ENCODE data around the gene MED12.

MED12 gene

GRCh38 chrX:71105628-71106027 is 12.8 kb upstream of the MED12 start:
- peak overlapping the region in 2 of 21 experiments; percentile 39 to 51 for H3K27ac ChIP-seq

GRCh38 chrX:71106427-71106826 is 12.0 kb upstream of the MED12 start, which contains the start of gene CXorf65:
Gene CXorf65 (minus strand): TSS chrX:71106740. CDS start chrX:71106556, 184 bp downstream.
- H3K27ac ChIP-seq = peak within 1 kb of the TSS in 3 of 21 experiments; percentile 27 to 93 (median 51)
- H3K4me3 ChIP-seq = no peak within 1 kb of the TSS

More at GRCh38 chrX:71105628-71106027, 12.8 kb upstream of the MED12 start:
- no peak overlapping the region for H3K4me3 ChIP-seq

- H3K27ac ChIP-seq = peak overlapping the region in 1 of 21 experiments; percentile 93
These were observed 11.2 kb upstream of the MED12 start for GRCh38 chrX:71107245-71107644.

GRCh38 chrX:71107762-71108360 is 10.5 kb upstream of the MED12 start:
- Histone ChIP-seq H3K27ac (peak overlapping the region in 1 of 21 experiments; percentile 93), H3K4me3 (no peak overlapping the region)

More at GRCh38 chrX:71107245-71107644, 11.2 kb upstream of the MED12 start:
- no peak overlapping the region for H3K4me3 ChIP-seq

GRCh38 chrX:71109051-71109450 is 9.3 kb upstream of the MED12 start:
- H3K27ac ChIP-seq = peak overlapping the region in 3 of 21 experiments; percentile 30 to 93 (median 67)
- peak overlapping the region in 1 of 7 experiments; percentile 35 for H3K4me3 ChIP-seq

- peak within 1 kb of the TSS; percentile 15 to 35 (median 28) for H3K4me3 ChIP-seq
- H3K27ac ChIP-seq = peak within 1 kb of the TSS in 16 of 21 experiments; percentile 4 to 93 (median 68)
These were observed 7.1 kb upstream of the MED12 start, which contains the start of gene IL2RG for GRCh38 chrX:71111141-71111843. Gene IL2RG (minus strand): TSS chrX:71111577. CDS start chrX:71111539, 38 bp downstream.

GRCh38 chrX:71111921-71112431 is 6.4 kb upstream of the MED12 start:
- Histone ChIP-seq H3K4me3 (peak overlapping the region in 3 of 7 experiments; percentile 24 to 35 (median 28)), H3K27ac (peak overlapping the region in 15 of 21 experiments; percentile 4 to 93 (median 68))

GRCh38 chrX:71117358-71117757 is 1.0 kb upstream of the MED12 start:
- Histone ChIP-seq H3K27ac (peak overlapping the region in 5 of 21 experiments; percentile 79 to 94 (median 92)), H3K4me3 (no peak overlapping the region)

- peak overlapping the region; percentile 46 to 94 (median 89) for H3K27ac ChIP-seq
- peak overlapping the region; percentile 46 to 64 (median 55) for H3K4me3 ChIP-seq
These were observed 664 bp downstream of the MED12 start for GRCh38 chrX:71118985-71119535.

GRCh38 chrX:71128166-71128833 is 9.9 kb downstream of the MED12 start:
- no peak overlapping the region for H3K27ac ChIP-seq

GRCh38 chrX:71128915-71129765 is 10.7 kb downstream of the MED12 start:
- no peak overlapping the region for H3K4me3 ChIP-seq
- peak overlapping the region in 2 of 21 experiments; percentile 5 for H3K27ac ChIP-seq

More at GRCh38 chrX:71128166-71128833, 9.9 kb downstream of the MED12 start:
- H3K4me3 ChIP-seq = no peak overlapping the region

- Histone ChIP-seq H3K4me3 (no peak overlapping the region), H3K27ac (no peak overlapping the region)
These were observed 13.1 kb downstream of the MED12 start for GRCh38 chrX:71131510-71131909.

- Histone ChIP-seq H3K4me3 (no peak overlapping the region), H3K27ac (no peak overlapping the region)
These were observed 22.0 kb downstream of the MED12 start for GRCh38 chrX:71140440-71140839.

GRCh38 chrX:71143508-71143907 is 25.1 kb downstream of the MED12 start:
- Histone ChIP-seq H3K4me3 (no peak overlapping the region), H3K27ac (no peak overlapping the region)

GRCh38 chrX:71144651-71145050 is 26.3 kb downstream of the MED12 start, which contains the start of gene NLGN3:
Gene NLGN3 (plus strand): TSS chrX:71144841. CDS start chrX:71147750, 2,909 bp downstream.
- H3K27ac ChIP-seq = no peak within 1 kb of the TSS
- peak within 1 kb of the TSS in 1 of 7 experiments; percentile 15 for H3K4me3 ChIP-seq

- Histone ChIP-seq H3K27ac (no peak overlapping the region), H3K4me3 (no peak overlapping the region)
These were observed 29.3 kb downstream of the MED12 start for GRCh38 chrX:71147496-71148277.

- no peak overlapping the region for H3K27ac ChIP-seq
- no peak overlapping the region for H3K4me3 ChIP-seq
These were observed 29.9 kb downstream of the MED12 start for GRCh38 chrX:71148278-71148663.

GRCh38 chrX:71151366-71151765 is 33.0 kb downstream of the MED12 start:
- no peak overlapping the region for H3K4me3 ChIP-seq
- H3K27ac ChIP-seq = no peak overlapping the region

Data from skin epidermis (tissue), 12 donors.